Progenitor cell of endocrine pancreas (in vitro differentiated cells): ENCODE measurements around the gene POLA1. TPM values are rescaled to one million over a fixed set of nuclear protein-coding genes. Genes with fewer than 3 reads are reported as not detected.

ENCODE experiments used
- DNase-seq: peaks from one replicate; pipeline ENCODE4 v3.0.0; 2021; ENCODE audit warnings: low spot score; ENCODE audit not compliant: unreplicated experiment
- H3K27ac Mint-ChIP-seq: 2 replicates; pipeline ENCODE4 v1.8.0; 2021; ENCODE audit warnings: mild to moderate bottlenecking, moderate library complexity, mixed read lengths
- H3K27me3 Mint-ChIP-seq: 2 replicates; pipeline ENCODE4 v1.8.0; 2021; ENCODE audit warnings: mixed read lengths
- H3K36me3 Mint-ChIP-seq: 2 replicates; pipeline ENCODE4 v1.8.0; 2022; ENCODE audit warnings: mixed read lengths; ENCODE audit not compliant: insufficient read depth
- H3K4me1 Mint-ChIP-seq: 2 replicates; pipeline ENCODE4 v1.8.0; 2021; ENCODE audit warnings: low read depth, mixed read lengths
- H3K4me3 Mint-ChIP-seq: 2 replicates; pipeline ENCODE4 v1.8.0; 2021; ENCODE audit warnings: low read depth, mild to moderate bottlenecking, moderate library complexity, mixed read lengths
- H3K9me3 Mint-ChIP-seq: 2 replicates; pipeline ENCODE4 v1.8.0; 2021; ENCODE audit warnings: low read depth, mixed read lengths
- CTCF ChIP-seq: fragments of 200-600 bp; sonication (generic); IDR thresholded peaks from one replicate; pipeline ENCODE4 v1.5.0; 2021; ENCODE audit warnings: antibody characterized with exemption, mild to moderate bottlenecking; ENCODE audit not compliant: unreplicated experiment
- total RNA-seq: library from RNA; stranded (reverse); gene quantifications from 2 replicates; pipeline ENCODE4 v1.2.1, GENCODE V29; 2021

Gene POLA1
- total RNA-seq, 1 donor from 2014 or later, result 44.8 TPM

GRCh38 chrX:24982306-24982965, 288.7 kb downstream of the POLA1 start:
- Mint-ChIP-seq H3K9me3 (no peaks in the 10 kb centered on the region), H3K36me3 (no peaks in the 10 kb centered on the region), H3K27ac (no peak overlapping the region), H3K4me3 (no peak overlapping the region), H3K4me1 (peaks cover 7% of the 10 kb centered on the region), H3K27me3 (no peaks in the 10 kb centered on the region)
- TF ChIP-seq CTCF, result no peak
- no peak for DNase-seq

DNA sequence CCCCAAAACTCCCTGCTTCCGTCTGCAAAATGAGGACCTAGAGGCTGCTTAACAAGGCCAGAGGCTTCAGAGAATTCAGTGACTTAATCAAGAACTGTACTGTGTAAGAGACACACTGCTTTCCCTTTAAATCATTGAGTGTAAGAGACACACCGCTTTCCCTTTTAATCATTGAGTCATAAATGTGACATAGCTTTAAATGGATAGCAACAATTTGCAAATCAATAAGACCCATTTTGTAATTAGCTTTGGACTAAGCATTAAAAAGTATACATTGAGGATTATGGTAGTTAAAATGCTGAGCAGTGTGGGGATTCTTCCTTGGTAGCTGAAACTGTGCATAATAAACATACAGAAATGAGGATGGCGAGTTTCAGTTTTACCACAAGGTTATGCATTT, 290.2 kb downstream of the POLA1 start:
- no peak overlapping the region for H3K27ac Mint-ChIP-seq
- no peak for DNase-seq
- no peak overlapping the region for H3K4me3 Mint-ChIP-seq
- H3K27me3 Mint-ChIP-seq, result no peaks in the 10 kb centered on the region
- H3K9me3 Mint-ChIP-seq, result no peaks in the 10 kb centered on the region
- peaks cover 11% of the 10 kb centered on the region for H3K4me1 Mint-ChIP-seq
- no peak for TF ChIP-seq CTCF
- no peaks in the 10 kb centered on the region for H3K36me3 Mint-ChIP-seq

DNA sequence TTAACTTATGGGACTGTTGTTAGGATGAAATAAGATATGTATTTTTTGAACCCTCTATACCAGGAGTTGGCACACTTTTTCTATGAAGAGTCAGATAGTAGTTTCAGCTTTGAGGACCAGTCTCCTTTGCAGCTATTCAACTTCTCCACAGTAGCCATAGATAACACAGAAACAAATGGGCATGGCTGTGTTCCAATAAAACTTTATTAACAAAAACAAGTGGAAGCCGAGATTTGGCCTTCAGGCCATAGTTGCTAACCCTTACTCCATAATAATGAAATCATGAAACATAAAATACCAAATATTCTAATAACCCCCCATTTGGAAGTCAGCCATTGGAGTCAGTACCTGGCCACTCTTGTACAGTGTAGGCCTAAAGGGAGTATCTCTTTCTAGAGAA, 291.4 kb downstream of the POLA1 start:
- H3K36me3 Mint-ChIP-seq, result no peaks in the 10 kb centered on the region
- H3K4me3 Mint-ChIP-seq, result no peak overlapping the region
- no peaks in the 10 kb centered on the region for H3K27me3 Mint-ChIP-seq
- H3K9me3 Mint-ChIP-seq, result no peaks in the 10 kb centered on the region
- peaks cover 11% of the 10 kb centered on the region for H3K4me1 Mint-ChIP-seq
- TF ChIP-seq CTCF, result no peak
- DNase-seq, result no peak
- no peak overlapping the region for H3K27ac Mint-ChIP-seq

DNA sequence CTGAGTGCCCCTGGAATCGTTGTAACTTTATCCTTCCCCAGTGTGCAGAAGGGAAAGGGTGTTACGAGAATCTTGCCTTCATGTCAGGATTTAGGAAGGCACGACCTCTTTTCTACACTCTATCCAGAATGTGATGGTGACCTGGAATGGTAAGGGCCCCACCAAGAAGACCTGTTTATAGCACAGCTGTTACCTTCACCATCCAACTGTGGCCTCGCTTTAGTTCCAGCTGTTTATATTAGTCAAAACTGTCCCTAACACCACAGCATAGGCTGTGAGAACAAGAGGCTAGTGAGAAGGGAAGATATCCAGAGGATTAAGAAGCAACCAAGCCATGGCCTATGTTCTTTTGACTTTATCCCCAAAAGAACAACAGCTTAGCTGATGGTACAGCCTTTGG, 294.0 kb downstream of the POLA1 start:
- Mint-ChIP-seq H3K27ac (no peak overlapping the region), H3K27me3 (no peaks in the 10 kb centered on the region), H3K9me3 (no peaks in the 10 kb centered on the region), H3K36me3 (no peaks in the 10 kb centered on the region), H3K4me1 (peaks cover 10% of the 10 kb centered on the region), H3K4me3 (no peak overlapping the region)
- TF ChIP-seq CTCF, result no peak
- no peak for DNase-seq

- no peaks in the 10 kb centered on the region for H3K36me3 Mint-ChIP-seq
- no peak overlapping the region for H3K27ac Mint-ChIP-seq
- peaks cover 12% of the 10 kb centered on the region for H3K4me1 Mint-ChIP-seq
- no peak for TF ChIP-seq CTCF
- DNase-seq, result no peak
- no peaks in the 10 kb centered on the region for H3K9me3 Mint-ChIP-seq
- no peak overlapping the region for H3K4me3 Mint-ChIP-seq
- no peaks in the 10 kb centered on the region for H3K27me3 Mint-ChIP-seq
These were observed 294.6 kb downstream of the POLA1 start for GRCh38 chrX:24988314-24988713.
